GM18868 (cell line): ENCODE measurements around the gene TTYH3.

Experiments
- ATAC-seq: cut with Tn5 transposase; IDR thresholded peaks from one replicate; pipeline ENCODE4 v1.9.1; 2021; ENCODE audit warnings: mild to moderate bottlenecking, moderate library complexity; ENCODE audit not compliant: unreplicated experiment

Gene TTYH3

DNA sequence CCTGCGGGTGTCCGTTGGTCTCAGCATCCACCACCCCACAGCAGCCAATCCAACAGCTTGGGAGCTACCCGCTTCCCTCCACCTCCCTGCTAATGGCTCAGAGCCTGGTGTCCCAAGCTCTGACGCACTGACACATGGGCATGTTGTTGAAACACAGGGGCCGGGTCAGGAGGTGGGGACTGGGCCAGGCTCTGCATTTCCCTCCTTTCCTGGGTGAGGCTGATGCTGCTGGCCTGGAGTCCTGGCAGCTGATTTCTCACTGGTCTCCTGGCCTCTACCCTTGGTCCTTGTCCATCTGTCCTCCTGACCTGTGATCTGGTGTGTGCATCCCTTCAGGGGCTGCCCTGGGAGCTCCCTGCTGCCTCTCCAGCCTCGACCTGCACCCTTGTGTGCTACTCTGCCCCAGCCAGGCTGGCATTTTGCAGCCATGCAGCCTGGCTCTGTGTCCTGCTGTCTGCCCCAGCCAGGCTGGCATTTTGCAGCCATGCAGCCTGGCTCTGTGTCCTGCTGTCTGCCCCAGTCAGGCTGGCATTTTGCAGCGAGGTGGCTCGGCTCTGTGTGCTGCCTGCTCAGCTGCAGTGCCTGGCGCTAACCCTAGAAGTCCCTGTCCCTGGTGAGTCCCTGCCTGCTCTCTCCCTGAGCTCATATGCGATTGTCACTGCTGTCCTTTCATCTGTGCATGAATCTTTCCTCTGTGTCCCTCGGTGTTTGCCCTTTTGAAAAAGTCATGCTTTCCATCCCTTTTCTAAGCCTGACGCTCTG, 70.2 kb downstream of the TTYH3 start:
- no peak for ATAC-seq

DNA sequence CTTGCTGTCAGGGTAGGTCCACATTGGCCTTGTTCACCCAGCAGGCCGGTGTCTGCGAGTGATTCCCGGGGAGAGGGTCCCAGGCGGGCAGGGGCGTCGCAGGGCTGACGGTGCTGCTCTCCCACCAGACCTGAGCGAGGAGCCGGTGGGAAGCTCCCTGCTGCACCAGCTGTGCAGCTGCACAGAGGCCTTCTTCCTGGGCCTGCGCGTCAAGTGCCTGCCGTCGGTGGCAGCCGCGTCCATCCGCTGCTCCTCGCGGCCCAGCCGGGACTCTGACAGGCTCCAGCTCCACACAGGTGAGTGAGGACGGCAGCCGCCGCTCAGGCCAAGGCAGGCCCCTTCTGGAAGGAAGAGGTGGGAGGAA, 70.8 kb downstream of the TTYH3 start:
- no peak for ATAC-seq

DNA sequence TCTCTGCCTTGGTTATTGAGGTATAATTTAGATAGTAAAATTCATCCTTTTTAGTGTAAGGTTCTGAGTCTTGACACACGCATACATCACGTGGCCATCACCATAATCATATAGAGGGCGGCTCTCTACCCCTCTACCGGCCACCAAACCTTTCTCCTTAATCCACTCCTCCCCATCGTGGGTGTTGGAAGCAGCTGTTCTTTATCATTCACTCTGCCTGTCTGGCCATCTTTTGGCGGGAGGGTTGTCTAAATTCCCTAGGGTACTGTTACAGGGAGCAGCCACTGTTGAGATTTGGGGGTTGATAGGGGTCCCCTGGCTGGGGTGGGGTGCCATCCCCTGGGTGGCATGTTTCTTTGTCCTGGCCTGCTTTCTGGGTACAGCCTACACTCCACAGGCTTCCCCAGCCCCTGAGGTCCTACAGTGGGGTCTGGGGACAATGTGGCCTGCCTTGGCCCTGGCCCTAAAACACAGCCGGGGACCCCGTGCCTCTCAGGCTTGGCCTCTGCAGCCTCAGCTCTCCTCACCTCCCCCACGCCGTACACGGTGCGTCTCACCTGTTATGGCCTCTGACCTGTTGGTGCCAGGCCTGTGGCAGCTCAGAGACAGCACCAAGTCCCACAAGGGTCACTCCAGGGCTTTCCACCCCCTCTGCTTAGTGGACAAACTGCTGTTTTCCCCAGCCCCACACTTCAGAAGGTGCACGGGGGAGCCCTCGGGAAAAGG, 73.7 kb downstream of the TTYH3 start:
- ATAC-seq = no peak

DNA sequence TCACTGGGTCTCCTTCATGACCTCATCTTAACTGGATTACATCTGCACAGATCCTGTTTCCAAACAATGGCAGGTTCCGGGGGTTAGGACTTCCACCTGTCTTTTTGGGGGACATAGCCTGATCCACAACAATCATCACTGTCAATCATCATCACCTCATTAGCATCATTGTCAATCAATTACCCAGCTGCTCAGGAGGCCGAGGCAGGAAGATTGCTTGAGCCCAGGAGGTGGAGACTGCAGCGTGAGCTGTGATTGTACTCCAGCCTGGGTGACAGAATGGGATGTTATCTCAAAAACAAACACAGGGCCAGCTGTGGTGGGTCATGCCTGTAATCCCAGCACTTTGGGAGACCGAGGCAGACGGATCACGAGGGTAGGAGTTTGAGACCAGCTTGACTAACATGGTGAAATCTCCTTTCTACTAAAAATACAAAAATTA, 74.9 kb downstream of the TTYH3 start:
- no peak for ATAC-seq

DNA sequence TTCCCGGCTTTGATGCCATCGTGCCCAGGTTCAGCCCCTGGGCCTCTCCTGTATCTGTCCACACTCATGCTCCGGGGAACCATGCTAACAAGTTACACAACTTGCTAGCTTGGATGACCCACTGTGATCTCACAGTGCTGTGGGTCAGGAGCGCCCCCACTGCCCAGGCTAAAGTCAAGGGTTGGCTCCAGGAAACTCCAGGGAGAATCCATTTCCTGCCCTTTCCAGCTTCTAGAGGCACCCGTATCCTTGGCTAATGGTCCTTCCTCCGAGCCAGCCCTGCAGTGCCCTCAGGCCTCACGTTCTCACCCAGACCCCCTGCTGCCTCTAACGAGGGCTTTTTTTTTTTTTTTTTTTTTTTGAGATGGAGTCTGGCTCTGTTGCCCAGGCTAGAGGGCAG, 75.7 kb downstream of the TTYH3 start:
- ATAC-seq = no peak

DNA sequence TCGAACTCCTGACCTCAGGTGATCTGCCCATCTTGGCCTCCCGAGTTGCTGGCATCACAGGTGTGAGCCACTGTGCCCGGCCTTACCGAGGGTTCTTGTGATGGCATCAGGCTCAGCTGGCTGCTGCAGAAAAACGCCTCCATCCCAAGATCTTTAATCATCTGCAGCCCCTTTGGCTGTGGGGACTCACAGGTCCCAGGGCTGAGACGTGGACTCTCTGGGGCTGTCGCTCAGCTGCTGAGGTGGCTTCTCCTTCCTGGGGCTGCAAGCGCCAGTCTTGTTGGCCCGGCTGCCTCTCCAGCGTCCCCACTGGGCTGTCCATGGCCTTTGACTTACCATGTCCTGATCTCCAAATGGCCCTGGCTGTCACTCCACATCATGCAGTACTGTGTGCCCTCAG, 76.3 kb downstream of the TTYH3 start:
- no peak for ATAC-seq

DNA sequence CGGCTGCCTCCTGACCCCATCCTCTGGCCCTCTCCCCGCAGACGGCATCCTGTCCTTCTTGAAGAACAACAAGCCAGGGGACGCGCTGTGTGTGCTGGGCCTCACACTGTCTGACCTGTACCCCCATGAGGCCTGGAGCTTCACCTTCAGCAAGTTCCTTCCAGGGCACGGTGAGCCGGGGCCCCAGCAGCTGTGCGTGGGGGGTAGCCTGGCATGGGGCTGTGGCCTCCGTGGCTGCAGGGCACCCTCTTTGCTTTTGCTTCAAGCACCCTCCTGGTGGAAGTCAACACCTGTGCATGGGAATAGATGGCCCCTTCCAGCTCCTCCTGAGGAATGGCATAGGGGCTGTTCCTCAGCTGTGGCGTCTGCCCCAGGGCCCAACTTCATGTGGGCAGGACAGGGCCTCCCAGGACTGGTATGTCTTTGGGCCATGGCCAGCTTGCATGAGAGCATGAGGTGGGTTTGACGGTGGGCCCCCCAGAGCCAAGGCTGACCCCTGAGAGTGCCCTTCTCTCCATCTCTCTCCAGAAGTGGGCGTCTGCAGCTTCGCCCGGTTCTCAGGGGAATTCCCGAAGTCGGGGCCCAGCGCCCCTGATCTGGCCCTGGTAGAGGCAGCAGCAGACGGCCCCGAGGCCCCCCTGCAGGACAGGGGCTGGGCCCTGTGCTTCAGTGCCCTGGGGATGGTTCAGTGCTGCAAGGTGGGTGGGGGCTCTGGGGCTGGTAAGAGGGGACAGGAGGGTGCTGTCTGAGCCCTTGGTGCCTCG, 76.9 kb downstream of the TTYH3 start:
- ATAC-seq = no peak

DNA sequence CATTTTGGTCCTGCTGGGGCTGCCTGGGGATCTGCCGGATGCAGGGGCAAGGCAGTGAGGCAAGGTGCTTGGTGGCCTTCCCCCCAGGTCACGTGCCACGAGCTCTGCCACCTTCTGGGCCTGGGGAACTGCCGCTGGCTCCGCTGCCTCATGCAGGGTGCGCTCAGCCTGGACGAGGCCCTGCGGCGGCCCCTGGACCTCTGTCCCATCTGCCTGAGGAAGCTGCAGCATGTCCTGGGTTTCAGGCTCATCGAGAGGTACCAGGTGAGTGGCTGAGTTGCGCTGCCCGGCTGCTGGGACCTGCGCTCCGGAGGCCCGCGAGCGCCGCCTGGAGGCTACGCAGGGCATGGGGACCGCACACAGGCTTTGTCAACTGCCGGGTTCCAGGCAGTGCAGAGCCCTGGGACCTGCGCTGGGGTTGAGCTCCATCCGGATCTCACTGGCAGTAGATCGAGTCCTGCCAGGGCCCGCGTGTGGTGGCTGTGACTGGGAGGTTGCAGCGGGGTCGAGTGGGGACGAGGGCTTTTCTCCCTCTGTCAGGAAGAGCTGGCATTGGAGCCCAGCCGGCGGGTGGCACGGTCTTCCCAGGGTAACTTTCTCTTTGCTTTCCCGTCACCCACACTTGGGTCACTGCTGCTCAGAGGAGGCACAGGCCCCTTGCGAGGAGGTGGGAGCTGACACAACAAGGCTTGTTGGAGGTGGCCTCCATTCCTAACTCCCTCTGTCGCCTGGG, 77.9 kb downstream of the TTYH3 start:
- ATAC-seq = peak; percentile 75

DNA sequence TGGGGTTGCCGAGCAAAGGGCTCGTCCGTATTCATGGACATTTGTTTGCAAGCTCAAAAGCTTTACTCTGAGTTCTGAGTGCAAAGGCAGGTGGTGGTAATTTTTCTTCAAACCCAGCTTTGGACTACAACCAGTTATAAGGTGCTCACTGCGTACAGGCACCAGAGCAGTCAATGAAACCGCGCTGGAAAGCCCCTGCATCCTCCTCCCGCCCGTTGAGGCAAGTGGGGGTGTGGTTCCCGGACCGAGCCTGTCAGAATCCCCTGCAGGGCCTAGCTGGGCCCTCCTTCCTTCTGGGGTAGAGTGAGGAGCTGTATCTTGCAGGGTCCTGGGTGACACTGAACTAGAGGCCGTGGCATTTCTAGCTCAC, 78.5 kb downstream of the TTYH3 start:
- peak; percentile 74 for ATAC-seq

DNA sequence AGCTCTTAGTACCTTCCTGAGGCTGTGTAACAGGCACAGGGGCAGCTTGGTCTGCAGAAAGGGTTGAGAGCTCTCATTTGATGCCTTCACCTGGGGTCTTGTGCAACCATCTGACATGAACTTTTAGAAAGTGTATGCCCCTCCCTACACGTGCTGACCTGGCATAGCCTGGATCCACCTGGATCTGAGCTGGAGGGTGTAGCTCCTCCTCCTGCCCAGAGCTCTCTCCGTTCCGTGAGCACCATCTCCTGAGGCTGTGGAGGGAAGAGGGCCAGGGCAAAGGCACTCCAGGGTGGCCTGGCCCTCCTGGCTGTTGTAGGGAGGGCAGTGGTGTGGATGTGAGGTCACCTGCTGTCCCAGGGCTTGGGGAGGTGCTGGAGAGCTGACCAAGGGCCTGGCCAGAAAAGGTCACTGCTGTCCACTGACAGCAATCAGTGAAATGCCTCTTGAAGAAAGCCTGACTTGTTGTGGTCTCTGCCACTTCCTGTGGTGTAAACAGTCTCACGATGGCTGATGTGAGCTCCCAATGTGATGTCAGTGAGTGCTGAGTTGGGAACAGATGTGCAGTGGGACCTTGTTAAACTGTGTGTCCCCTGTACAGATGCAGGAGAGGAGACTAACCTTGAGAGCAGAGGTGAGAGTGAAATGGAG, 79.2 kb downstream of the TTYH3 start:
- no peak for ATAC-seq

DNA sequence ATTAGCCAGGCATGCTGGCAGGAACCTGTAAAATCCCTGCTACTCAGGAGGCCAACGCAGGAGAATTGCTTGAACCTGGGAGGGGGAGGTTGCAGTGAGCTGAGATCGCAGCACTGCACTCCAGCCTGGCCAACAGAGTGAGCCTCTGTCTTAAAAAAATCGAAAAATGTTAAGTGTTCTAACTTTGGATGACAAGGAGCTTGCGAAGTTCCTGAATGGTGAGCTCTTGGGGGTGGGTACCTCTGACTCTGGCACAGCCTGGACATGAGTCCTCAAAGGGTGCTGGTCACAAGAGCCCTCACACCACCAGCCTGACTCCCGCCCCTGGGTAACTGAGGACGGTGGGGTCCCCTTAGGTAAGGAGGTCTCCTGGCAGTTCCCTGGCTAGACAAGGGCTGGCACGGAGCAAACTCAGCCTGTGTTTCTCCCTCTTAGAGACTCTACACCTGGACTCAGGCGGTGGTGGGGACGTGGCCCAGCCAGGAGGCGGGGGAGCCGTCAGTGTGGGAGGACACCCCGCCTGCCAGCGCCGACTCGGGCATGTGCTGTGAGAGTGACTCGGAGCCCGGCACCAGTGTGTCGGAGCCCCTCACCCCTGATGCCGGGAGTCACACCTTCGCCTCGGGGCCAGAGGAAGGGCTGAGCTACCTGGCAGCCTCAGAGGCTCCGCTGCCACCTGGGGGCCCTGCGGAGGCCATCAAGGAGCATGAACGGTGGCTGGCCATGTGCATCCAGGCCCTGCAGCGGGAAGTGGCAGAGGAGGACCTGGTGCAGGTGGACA, 80.3 kb downstream of the TTYH3 start:
- no peak for ATAC-seq

DNA sequence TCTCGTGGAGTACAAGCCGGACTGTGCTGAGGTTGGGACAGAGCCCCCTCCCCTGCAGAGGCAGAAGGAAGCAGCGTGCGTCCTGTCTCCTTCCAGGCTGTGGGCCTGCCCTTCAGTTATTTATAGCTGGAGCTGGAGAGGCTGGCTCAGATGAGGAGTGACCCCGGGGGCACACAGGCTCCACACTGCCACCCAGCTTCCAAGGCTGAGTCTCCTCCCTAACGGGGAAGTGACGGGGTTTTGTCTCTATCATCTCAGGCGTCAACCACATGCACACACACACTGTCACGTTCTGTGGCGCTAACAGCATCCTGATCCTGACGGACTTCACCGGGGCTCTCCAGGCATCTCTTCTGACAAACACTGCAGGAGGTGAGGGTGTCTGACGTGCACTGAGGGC, 81.6 kb downstream of the TTYH3 start:
- no peak for ATAC-seq

DNA sequence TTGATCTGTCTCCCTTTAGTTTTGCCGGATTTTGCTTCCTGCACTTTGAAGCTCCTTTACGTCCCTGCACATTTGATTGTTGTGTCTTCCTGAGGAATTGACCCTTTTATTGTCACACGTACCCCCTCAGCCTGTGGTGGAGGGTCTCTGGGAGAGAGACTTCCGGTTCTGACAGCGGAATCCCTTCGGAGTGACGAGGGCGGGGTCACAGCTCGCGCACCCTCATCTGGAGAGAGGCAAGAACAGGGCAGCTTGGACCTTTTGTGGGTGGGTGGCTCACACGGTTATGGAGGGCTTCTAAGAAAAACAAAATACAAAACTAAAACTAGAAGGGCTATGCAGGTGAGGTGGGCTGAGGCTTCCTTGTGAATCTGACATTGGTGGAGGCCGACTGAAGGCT, 82.2 kb downstream of the TTYH3 start:
- ATAC-seq = no peak
